K562 (cell line): Measurements from ENCODE around the gene AQP9. TPM values are rescaled to one million over a fixed set of nuclear protein-coding genes. Genes with fewer than 3 reads are reported as not detected.

Experiments used
- BRCA1 ChIP-seq, 2 experiments: fragments of 450-650 bp in 1 of 2; sonication (generic) in 1 of 2; formaldehyde crosslinking in 1 of 2; IDR thresholded peaks; 2 replicates each; pipeline versions ENCODE4 v1.5.0 to v1.6.1; 2017 to 2020; ENCODE audit warnings: mild to moderate bottlenecking in 1 of 2, missing genetic modification reagents in 1 of 2
- CREB3L1 ChIP-seq: fragments of 450-650 bp; IDR thresholded peaks from 2 replicates; pipeline ENCODE4 v1.6.1; 2014; ENCODE audit warnings: low read depth, mild to moderate bottlenecking, moderate library complexity, borderline replicate concordance
- ELK1 ChIP-seq: sonication (generic); formaldehyde crosslinking; IDR thresholded peaks from 2 replicates; pipeline ENCODE4 v1.8.1; 2022; ENCODE audit warnings: missing genetic modification reagents
- ETV6 ChIP-seq, 3 experiments: fragments of 150-350 bp in 1 of 3; sonication (generic) in 1 of 3; formaldehyde crosslinking in 1 of 3; IDR thresholded peaks; 2 replicates each; pipeline versions ENCODE4 v1.6.1 to v1.8.0; 2014 to 2022; ENCODE audit warnings: borderline replicate concordance in 2 of 3, low read depth in 2 of 3, antibody characterized with exemption in 1 of 3, low read length in 1 of 3, mild to moderate bottlenecking in 1 of 3, missing genetic modification reagents in 1 of 3
- FOXK2 ChIP-seq, 2 experiments: fragments of 450-650 bp; IDR thresholded peaks in 1 of 2; conservative IDR thresholded peaks in 1 of 2; 2 replicates each; pipeline ENCODE4 v1.6.1; 2016; ENCODE audit warnings: low read depth in 2 of 2, mild to moderate bottlenecking in 1 of 2
- JUNB ChIP-seq: fragments of 450-650 bp; formaldehyde crosslinking; conservative IDR thresholded peaks from 2 replicates; pipeline ENCODE4 v1.4.0; 2020; ENCODE audit warnings: mild to moderate bottlenecking
- MCM5 ChIP-seq: fragments of 450-650 bp; IDR thresholded peaks from 2 replicates; pipeline ENCODE4 v1.6.1; 2016; ENCODE audit warnings: low read depth
- MYBL2 ChIP-seq, 2 experiments: fragments of 450-650 bp in 1 of 2; sonication (generic) in 1 of 2; formaldehyde crosslinking in 1 of 2; IDR thresholded peaks; 2 replicates each; pipeline versions ENCODE4 v1.6.1 to v1.8.1; 2017 to 2022; ENCODE audit warnings: borderline replicate concordance in 1 of 2, inconsistent platforms in 1 of 2, low read depth in 1 of 2, mild to moderate bottlenecking in 1 of 2, missing genetic modification reagents in 1 of 2, moderate library complexity in 1 of 2
- RB1 ChIP-seq: fragments of 450-650 bp; IDR thresholded peaks from 2 replicates; pipeline ENCODE4 v1.6.1; 2017; ENCODE audit warnings: low read depth, mild to moderate bottlenecking
- SMARCA5 ChIP-seq: fragments of 450-650 bp; IDR thresholded peaks from 2 replicates; pipeline ENCODE4 v1.6.1; 2016
- SREBF1 ChIP-seq: fragments of 150-350 bp; IDR thresholded peaks from 2 replicates; pipeline ENCODE4 v1.6.1; 2014; ENCODE audit warnings: antibody characterized with exemption, low read depth, low read length, borderline replicate concordance
- STAG1 ChIP-seq: sonication (generic); formaldehyde crosslinking; IDR thresholded peaks from 2 replicates; pipeline ENCODE4 v1.5.0; 2020; ENCODE audit warnings: missing genetic modification reagents, borderline replicate concordance
- TRIM24 ChIP-seq, 2 experiments: fragments of 450-650 bp; IDR thresholded peaks; 2 replicates each; pipeline ENCODE4 v1.6.1; 2016
- XRCC3 ChIP-seq: fragments of 450-650 bp; IDR thresholded peaks from 2 replicates; pipeline ENCODE4 v1.6.1; 2017; ENCODE audit warnings: mild to moderate bottlenecking, moderate library complexity
- ZNF253 ChIP-seq: fragments of 250-450 bp; sonication (Bioruptor Pico); conservative IDR thresholded peaks from 2 replicates; pipeline ENCODE4 v1.6.1; 2021; ENCODE audit warnings: mild to moderate bottlenecking
- ZNF280A ChIP-seq: fragments of 450-650 bp; IDR thresholded peaks from 2 replicates; pipeline ENCODE4 v1.6.1; 2018; ENCODE audit warnings: mild to moderate bottlenecking, low read depth; ENCODE audit not compliant: partially characterized antibody
- ZNF347 ChIP-seq: fragments of 450-650 bp; formaldehyde crosslinking; IDR thresholded peaks from 2 replicates; pipeline ENCODE4 v1.4.0; 2020; ENCODE audit warnings: low read depth, mild to moderate bottlenecking, moderate library complexity
- polyA plus RNA-seq, 8 experiments: library from polyadenylated mRNA; depleted of rRNA in 4 of 8; stranded (reverse) in 5 of 8; unstranded in 3 of 8; fragments of >200 nt; fragmentation: Nextera tagmentation in 2 of 8; fragmentation: Illumina TruSeq in 1 of 8; extraction: Ambion mirVana in 2 of 8; extraction: Trizol in 1 of 8; gene quantifications; 2 replicates each; pipeline versions ENCODE4 v1.2.1 to v1.2.3, GENCODE V29; 2011 to 2014; ENCODE audit warnings: inconsistent platforms in 1 of 8, missing spikeins in 1 of 8
- total RNA-seq, 7 experiments: library from RNA; depleted of rRNA in 6 of 7; stranded (reverse); fragments of >200 nt in 6 of 7; fragmentation: Illumina TruSeq in 2 of 7; extraction: Trizol in 2 of 7; gene quantifications; 2 replicates each; pipeline versions ENCODE4 v1.2.1 to v1.2.3, GENCODE V29; 2011 to 2021; ENCODE audit warnings: low replicate concordance in 1 of 7
- TF ChIP-seq, protein P1 (sequence below): sonication (generic); formaldehyde crosslinking; IDR thresholded peaks from 2 replicates; pipeline ENCODE4 v1.8.1; 2023; ENCODE audit warnings: mild to moderate bottlenecking, missing genetic modification reagents
- TF ChIP-seq, protein P2 (sequence below): sonication (generic); formaldehyde crosslinking; IDR thresholded peaks from 2 replicates; pipeline ENCODE4 v1.4.0; 2020; ENCODE audit warnings: mild to moderate bottlenecking, missing genetic modification reagents

The AQP9 gene
- total and polyA plus RNA-seq, 9 of the 15 experiments (the other 6 are each of a cell fraction or from before 2014, with no cell fraction given) = 0.04 to 0.33 (median 0.07) TPM; not detected in 4

DNA sequence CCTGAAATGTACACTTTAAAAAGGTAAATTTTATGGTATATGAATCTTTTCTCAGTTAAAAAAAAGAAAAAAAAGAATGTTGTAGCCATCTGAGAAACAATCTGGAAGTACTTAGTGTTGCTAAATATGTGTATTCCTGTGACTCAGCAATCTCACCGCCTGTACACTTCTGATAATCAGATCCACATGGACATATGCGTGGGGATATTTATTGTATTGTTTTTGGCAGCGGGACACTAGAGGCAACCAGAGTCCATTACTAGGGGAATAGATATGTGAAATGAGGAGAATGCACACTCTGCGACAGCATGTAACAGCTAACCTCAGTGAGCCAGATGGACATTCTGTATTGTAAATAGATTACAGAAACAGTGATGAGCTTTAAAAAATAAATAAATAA is 65.4 kb downstream of the AQP9 start (continued):
- TF ChIP-seq, protein P1, sequence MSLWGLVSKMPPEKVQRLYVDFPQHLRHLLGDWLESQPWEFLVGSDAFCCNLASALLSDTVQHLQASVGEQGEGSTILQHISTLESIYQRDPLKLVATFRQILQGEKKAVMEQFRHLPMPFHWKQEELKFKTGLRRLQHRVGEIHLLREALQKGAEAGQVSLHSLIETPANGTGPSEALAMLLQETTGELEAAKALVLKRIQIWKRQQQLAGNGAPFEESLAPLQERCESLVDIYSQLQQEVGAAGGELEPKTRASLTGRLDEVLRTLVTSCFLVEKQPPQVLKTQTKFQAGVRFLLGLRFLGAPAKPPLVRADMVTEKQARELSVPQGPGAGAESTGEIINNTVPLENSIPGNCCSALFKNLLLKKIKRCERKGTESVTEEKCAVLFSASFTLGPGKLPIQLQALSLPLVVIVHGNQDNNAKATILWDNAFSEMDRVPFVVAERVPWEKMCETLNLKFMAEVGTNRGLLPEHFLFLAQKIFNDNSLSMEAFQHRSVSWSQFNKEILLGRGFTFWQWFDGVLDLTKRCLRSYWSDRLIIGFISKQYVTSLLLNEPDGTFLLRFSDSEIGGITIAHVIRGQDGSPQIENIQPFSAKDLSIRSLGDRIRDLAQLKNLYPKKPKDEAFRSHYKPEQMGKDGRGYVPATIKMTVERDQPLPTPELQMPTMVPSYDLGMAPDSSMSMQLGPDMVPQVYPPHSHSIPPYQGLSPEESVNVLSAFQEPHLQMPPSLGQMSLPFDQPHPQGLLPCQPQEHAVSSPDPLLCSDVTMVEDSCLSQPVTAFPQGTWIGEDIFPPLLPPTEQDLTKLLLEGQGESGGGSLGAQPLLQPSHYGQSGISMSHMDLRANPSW (CRISPR knock-in tag) = no peak
- no peak for TF ChIP-seq ETV6 (IDR thresholded peaks at IDR 0.05; ENCODE audit: borderline replicate concordance in 1 of 2, low read depth in 2 of 2, low read length in 1 of 2)
- TF ChIP-seq ETV6 (CRISPR knock-in tag; IDR thresholded peaks at IDR 0.05; ENCODE audit: borderline replicate concordance) = no peak
- TF ChIP-seq MYBL2 (IDR thresholded peaks at IDR 0.05; ENCODE audit: low read depth) = no peak
- TF ChIP-seq MYBL2 (CRISPR knock-in tag; IDR thresholded peaks at IDR 0.05; ENCODE audit: borderline replicate concordance) = no peak
- TF ChIP-seq FOXK2 (conservative IDR thresholded peaks at IDR 0.05 in 1 of 2, IDR thresholded peaks at IDR 0.05 in 1 of 2; ENCODE audit: low read depth in 2 of 2) = peak in 1 of 2 experiments; percentile 62; a peak in 2 of 4 replicates
- TF ChIP-seq, protein P2, sequence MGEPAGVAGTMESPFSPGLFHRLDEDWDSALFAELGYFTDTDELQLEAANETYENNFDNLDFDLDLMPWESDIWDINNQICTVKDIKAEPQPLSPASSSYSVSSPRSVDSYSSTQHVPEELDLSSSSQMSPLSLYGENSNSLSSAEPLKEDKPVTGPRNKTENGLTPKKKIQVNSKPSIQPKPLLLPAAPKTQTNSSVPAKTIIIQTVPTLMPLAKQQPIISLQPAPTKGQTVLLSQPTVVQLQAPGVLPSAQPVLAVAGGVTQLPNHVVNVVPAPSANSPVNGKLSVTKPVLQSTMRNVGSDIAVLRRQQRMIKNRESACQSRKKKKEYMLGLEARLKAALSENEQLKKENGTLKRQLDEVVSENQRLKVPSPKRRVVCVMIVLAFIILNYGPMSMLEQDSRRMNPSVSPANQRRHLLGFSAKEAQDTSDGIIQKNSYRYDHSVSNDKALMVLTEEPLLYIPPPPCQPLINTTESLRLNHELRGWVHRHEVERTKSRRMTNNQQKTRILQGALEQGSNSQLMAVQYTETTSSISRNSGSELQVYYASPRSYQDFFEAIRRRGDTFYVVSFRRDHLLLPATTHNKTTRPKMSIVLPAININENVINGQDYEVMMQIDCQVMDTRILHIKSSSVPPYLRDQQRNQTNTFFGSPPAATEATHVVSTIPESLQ (CRISPR knock-in tag) = no peak
- TF ChIP-seq ELK1 (CRISPR knock-in tag) = no peak
- TF ChIP-seq BRCA1 (IDR thresholded peaks at IDR 0.05) = no peak
- no peak for TF ChIP-seq BRCA1 (CRISPR knock-in tag; IDR thresholded peaks at IDR 0.05)
- TF ChIP-seq TRIM24 (IDR thresholded peaks at IDR 0.05) = peak; percentile 87 to 92
- no peak for TF ChIP-seq SREBF1
- TF ChIP-seq RB1 = no peak
- TF ChIP-seq CREB3L1 = no peak
- no peak for TF ChIP-seq MCM5
- TF ChIP-seq ZNF253 (CRISPR knock-in tag) = no peak
- no peak for TF ChIP-seq ZNF347
- TF ChIP-seq JUNB (CRISPR knock-in tag) = no peak
- TF ChIP-seq SMARCA5 = no peak
- TF ChIP-seq ZNF280A = no peak
- no peak for TF ChIP-seq STAG1 (CRISPR knock-in tag)
- no peak for TF ChIP-seq XRCC3
